Cerebellar cortex (tissue), 1 donor: ENCODE data around the gene DUSP15.
"Not testable (repeated sequence)": the region's sequence is repeated elsewhere in the genome, so short reads cannot be mapped to it uniquely, and the experiment has no call there.

Source experiments
- DNase-seq: peaks from one replicate; pipeline ENCODE4 v3.0.0-alpha.2; 2015; ENCODE audit warnings: low spot score

DUSP15 gene

GRCh38 chr20:31869942-31870725 is at the start of gene DUSP15, which contains the start of gene TTLL9:
Gene DUSP15, minus strand, starts transcription at chr20:31870527. Its CDS starts 190 bp downstream, at chr20:31870337.
Gene TTLL9, plus strand, starts transcription at chr20:31870634. Its CDS starts 493 bp downstream, at chr20:31871127.
- DNase-seq, result no peak

- no peak for DNase-seq
Observed at GRCh38 chr20:31919410-31920155, 49.3 kb upstream of the DUSP15 start.

GRCh38 chr20:31918466-31919105 is 48.3 kb upstream of the DUSP15 start:
- DNase-seq, result no peak

- not testable (repeated sequence) for DNase-seq
Observed at GRCh38 chr20:31917962-31918412, 47.7 kb upstream of the DUSP15 start.

- no peak for DNase-seq
Observed at GRCh38 chr20:31916708-31917107, 46.4 kb upstream of the DUSP15 start.

- no peak for DNase-seq
Observed at GRCh38 chr20:31915491-31916280, 45.4 kb upstream of the DUSP15 start.

GRCh38 chr20:31914170-31914569 is 43.8 kb upstream of the DUSP15 start:
- no peak for DNase-seq

- DNase-seq, result no peak
Observed at GRCh38 chr20:31913431-31914157, 43.3 kb upstream of the DUSP15 start.

GRCh38 chr20:31910071-31910803 is 39.9 kb upstream of the DUSP15 start:
- DNase-seq, result no peak

- DNase-seq, result no peak
Observed at GRCh38 chr20:31909253-31910070, 39.1 kb upstream of the DUSP15 start.

- DNase-seq, result no peak
Observed at GRCh38 chr20:31908424-31908823, 38.1 kb upstream of the DUSP15 start.

- DNase-seq, result no peak
Observed at GRCh38 chr20:31908016-31908415, 37.7 kb upstream of the DUSP15 start.

- DNase-seq, result no peak
Observed at GRCh38 chr20:31907046-31907445, 36.7 kb upstream of the DUSP15 start.

- no peak for DNase-seq
Observed at GRCh38 chr20:31906001-31906400, 35.7 kb upstream of the DUSP15 start.

- no peak for DNase-seq
Observed at GRCh38 chr20:31903627-31904386, 33.5 kb upstream of the DUSP15 start.

- DNase-seq, result no peak
Observed at GRCh38 chr20:31901615-31902014, 31.3 kb upstream of the DUSP15 start.

- DNase-seq, result no peak
Observed at GRCh38 chr20:31897541-31897940, 27.2 kb upstream of the DUSP15 start.

GRCh38 chr20:31896049-31896448 is 25.7 kb upstream of the DUSP15 start:
- DNase-seq, result no peak
